ENCODE results near the gene LCAT. TPM values are rescaled to one million over a fixed set of nuclear protein-coding genes. Genes with fewer than 3 reads are reported as not detected.
A peak's percentile ranks its signal among the peaks of the same experiment; 100 is the strongest.

LCAT gene
- total and polyA plus RNA-seq, 9 of the 15 experiments (the other 6 are each of a cell fraction or from before 2014, with no cell fraction given), result 0.46 to 21.0 (median 5.0) TPM

- peak overlapping the region in 1 of 2 experiments; percentile 94; a peak in 2 of 4 replicates for H3K9ac ChIP-seq (ENCODE audit: insufficient read depth in 1 of 2, low read depth in 2 of 2, low read length in 2 of 2)
- peak; percentile 77 for FAIRE-seq
- DNase-seq (ENCODE audit: extremely low read depth in 1 of 4, low spot score in 3 of 4), result peak; percentile 54 to 65 (median 60)
- peak; percentile 43 for ATAC-seq
- 51% methylated on average over 3 of the region's 3 CpGs for WGBS (ENCODE audit: insufficient coverage, low coverage, missing lambda C conversion rate)
- H2AFZ ChIP-seq (ENCODE audit: low read depth, low read length), result no peak overlapping the region
- CTCF ChIA-PET (ENCODE audit: low intra/inter-chr PET ratio), result no interaction called here
- TF ChIP-seq FOXA1 (IDR thresholded peaks at IDR 0.05; ENCODE audit: borderline replicate concordance), result no peak
- TF ChIP-seq POLR2G (IDR thresholded peaks at IDR 0.05; ENCODE audit: low read depth, low read length), result 0 out of 2 replicates have a peak, but pooled peaks have one; percentile 7
- TF ChIP-seq ZNF263 (CRISPR knock-in tag; IDR thresholded peaks at IDR 0.05; ENCODE audit: borderline replicate concordance), result peak; percentile 19; the same call in 1 of the 2 replicates
- peak; percentile 75; the same call in 1 of the 2 replicates for TF ChIP-seq SPI1 (IDR thresholded peaks at IDR 0.05; ENCODE audit: borderline replicate concordance, low read depth, low read length)
- TF ChIP-seq CEBPB (tag; IDR thresholded peaks at IDR 0.05), result no peak
- peak; percentile 22 for TF ChIP-seq RBBP5 (IDR thresholded peaks at IDR 0.05; ENCODE audit: borderline replicate concordance, insufficient read depth, low read length, poor library complexity, severe bottlenecking)
- TF ChIP-seq E2F3 (CRISPR knock-in tag; IDR thresholded peaks at IDR 0.05), result no peak
- 0 out of 2 replicates have a peak, but pooled peaks have one; percentile 6 for TF ChIP-seq CHCHD3 (CRISPR knock-in tag; IDR thresholded peaks at IDR 0.05)
- TF ChIP-seq RBFOX2 (IDR thresholded peaks at IDR 0.05; ENCODE audit: low read depth, low read length), result 0 out of 2 replicates have a peak, but pooled peaks have one; percentile 15
- TF ChIP-seq ZNF146 (CRISPR knock-in tag; IDR thresholded peaks at IDR 0.05; ENCODE audit: unreplicated experiment), result no peak
- no peak for TF ChIP-seq FOXJ3 (CRISPR knock-in tag; IDR thresholded peaks at IDR 0.05)
- TF ChIP-seq PHB2 (IDR thresholded peaks at IDR 0.05; ENCODE audit: low read depth), result no peak
- TF ChIP-seq CC2D1A (IDR thresholded peaks at IDR 0.05), result no peak
- TF ChIP-seq EP300 (IDR thresholded peaks at IDR 0.05; ENCODE audit: low read length), result no peak
- TF ChIP-seq TBL1XR1 (IDR thresholded peaks at IDR 0.05; ENCODE audit: low read length in 2 of 2), result no peak
- 0 out of 2 replicates have a peak, but pooled peaks have one; percentile 15 for TF ChIP-seq PML (IDR thresholded peaks at IDR 0.05; ENCODE audit: low read length)
- H3K4me3 ChIP-seq, result no peak overlapping the region
- H3K79me2 ChIP-seq (ENCODE audit: control insufficient read depth, insufficient read depth, low read length), result peaks cover 28% of the 10 kb centered on the region
- POLR2A ChIA-PET, result interaction anchor here (1.2 to 1.8 kb wide), 2 partner anchors 17 to 23 kb away, joined by 3 to 9 read pairs; partner anchors contain the start of gene LCAT
- intact Hi-C loops (cut with micrococcal nuclease) (no loop called here), in situ Hi-C loops (cut with MboI) (no loop called here)
- no TSS peak for BruUV-seq (replicated peaks)
- no peaks in the 10 kb centered on the region for H3K9me3 ChIP-seq (replicated peaks; ENCODE audit: control insufficient read depth, insufficient read depth, low read depth, low read length)
- peaks cover 36% of the 10 kb centered on the region; the same call in 2 of the 3 replicates for H3K36me3 ChIP-seq (ENCODE audit: control insufficient read depth, insufficient read depth, low read length)
- H3K9me1 ChIP-seq (ENCODE audit: control insufficient read depth, insufficient read depth, low read length), result peaks cover 8% of the 10 kb centered on the region
- H3K4me1 ChIP-seq (replicated peaks in 1 of 2; ENCODE audit: control insufficient read depth in 2 of 2, insufficient read depth in 2 of 2, low read length in 2 of 2), result peaks cover 23 to 51% of the 10 kb centered on the region in 2 experiments; a peak in 4 of 5 replicates
- peak overlapping the region; percentile 98 for H3K4me2 ChIP-seq (ENCODE audit: insufficient read depth, low read length)
- H4K20me1 ChIP-seq (replicated peaks; ENCODE audit: control insufficient read depth, insufficient read depth, low read length), result peaks cover 23% of the 10 kb centered on the region
- no peaks in the 10 kb centered on the region for H3K27me3 ChIP-seq (ENCODE audit: control insufficient read depth in 2 of 2, insufficient read depth in 2 of 2, low read length in 2 of 2)
- 0 out of 3 replicates have a peak overlapping the region, but pooled peaks have one; percentile 3 for H3K27ac ChIP-seq (ENCODE audit: extremely low read depth, low read depth, low read length)
Observed at GRCh38 chr16:67966549-67967182, 22.7 kb upstream of the LCAT start.
